Measurements from ENCODE around the gene PAPSS1.

GRCh38 chr4:107616838-107617389, 103.1 kb downstream of the PAPSS1 start:
- no peak for TF ChIP-seq POLR2AphosphoS5 (IDR thresholded peaks at IDR 0.05)
- TF ChIP-seq CTCF (IDR thresholded peaks at IDR 0.05 in 8 of 11, conservative IDR thresholded peaks at IDR 0.05 in 3 of 11): no peak
- TF ChIP-seq POLR2A (IDR thresholded peaks at IDR 0.05): no peak
